Stimulated activated CD4-positive, alpha-beta T cell treated with anti-CD3 and anti-CD28 coated beads, Interleukin-12 subunit alpha, Interleukin-12 subunit beta, amount 100 ng/mL, for 4 hours (primary cell): Measurements from ENCODE around the gene ENPP7.

Experiments used
- DNase-seq: peaks from one replicate; pipeline ENCODE4 v3.0.0-alpha.2; 2020

ENPP7 gene

GRCh38 chr17:79733692-79734070 is 2.9 kb downstream of the ENPP7 start:
- DNase-seq, result no peak

GRCh38 chr17:79735096-79735495 is 4.4 kb downstream of the ENPP7 start:
- DNase-seq, result no peak

GRCh38 chr17:79737046-79737921 is 6.5 kb downstream of the ENPP7 start:
- no peak for DNase-seq

- DNase-seq, result no peak
Measured at GRCh38 chr17:79737922-79738578, 7.3 kb downstream of the ENPP7 start.

- DNase-seq, result no peak
Measured at GRCh38 chr17:79738643-79739042, 7.9 kb downstream of the ENPP7 start.

- DNase-seq, result no peak
Measured at GRCh38 chr17:79739148-79740062, 8.7 kb downstream of the ENPP7 start.

- DNase-seq, result no peak
Measured at GRCh38 chr17:79740413-79740812, 9.7 kb downstream of the ENPP7 start.

- DNase-seq, result no peak
Measured at GRCh38 chr17:79741401-79741750, 10.6 kb downstream of the ENPP7 start.

GRCh38 chr17:79741751-79742588 is 11.2 kb downstream of the ENPP7 start:
- peak; percentile 69 for DNase-seq

GRCh38 chr17:79742589-79742918 is 11.8 kb downstream of the ENPP7 start:
- no peak for DNase-seq

GRCh38 chr17:79742951-79743476 is 12.3 kb downstream of the ENPP7 start:
- no peak for DNase-seq

GRCh38 chr17:79743614-79744013 is 12.9 kb downstream of the ENPP7 start:
- DNase-seq, result no peak

- no peak for DNase-seq
Measured at GRCh38 chr17:79745641-79746105, 14.9 kb downstream of the ENPP7 start.

- DNase-seq, result no peak
Measured at GRCh38 chr17:79746889-79747507, 16.3 kb downstream of the ENPP7 start.

GRCh38 chr17:79747508-79748294 is 17.0 kb downstream of the ENPP7 start:
- DNase-seq, result no peak

GRCh38 chr17:79748295-79749099 is 17.8 kb downstream of the ENPP7 start:
- no peak for DNase-seq

- no peak for DNase-seq
Measured at GRCh38 chr17:79749156-79749815, 18.5 kb downstream of the ENPP7 start.

- DNase-seq, result no peak
Measured at GRCh38 chr17:79749958-79750357, 19.2 kb downstream of the ENPP7 start.
